Duodenal mucosa (tissue), 2 donors: Measurements from ENCODE around the gene NOPCHAP1.

Experiments used
- H3K27ac ChIP-seq: one replicate; pipeline ENCODE4 v1.7.0; 2013; ENCODE audit warnings: low read depth, low read length
- H3K27me3 ChIP-seq, 2 donors: one replicate each; pipeline ENCODE4 v1.7.0; 2013; ENCODE audit warnings: low read length in 2 of 2, control low read depth in 1 of 2; ENCODE audit not compliant: insufficient read depth in 2 of 2, control insufficient read depth in 1 of 2
- H3K36me3 ChIP-seq, 2 donors: one replicate each; pipeline ENCODE4 v1.7.0; 2013; ENCODE audit warnings: low read length in 2 of 2, control low read depth in 1 of 2; ENCODE audit not compliant: insufficient read depth in 2 of 2, control insufficient read depth in 1 of 2
- H3K4me1 ChIP-seq, 2 donors: one replicate each; pipeline ENCODE4 v1.7.0; 2013; ENCODE audit warnings: low read length in 2 of 2, control low read depth in 1 of 2; ENCODE audit not compliant: insufficient read depth in 2 of 2, control insufficient read depth in 1 of 2
- H3K4me3 ChIP-seq, 2 donors: one replicate each; pipeline ENCODE4 v1.7.0; 2013; ENCODE audit warnings: low read length in 2 of 2, low read depth in 1 of 2
- H3K9ac ChIP-seq, 2 donors: one replicate each; pipeline ENCODE4 v1.7.0; 2013; ENCODE audit warnings: low read length in 2 of 2, low read depth in 1 of 2
- H3K9me3 ChIP-seq, 2 donors: one replicate each; pipeline ENCODE4 v1.7.0; 2013; ENCODE audit warnings: low read length in 2 of 2, control low read depth in 1 of 2; ENCODE audit not compliant: control insufficient read depth in 1 of 2

NOPCHAP1 gene

DNA sequence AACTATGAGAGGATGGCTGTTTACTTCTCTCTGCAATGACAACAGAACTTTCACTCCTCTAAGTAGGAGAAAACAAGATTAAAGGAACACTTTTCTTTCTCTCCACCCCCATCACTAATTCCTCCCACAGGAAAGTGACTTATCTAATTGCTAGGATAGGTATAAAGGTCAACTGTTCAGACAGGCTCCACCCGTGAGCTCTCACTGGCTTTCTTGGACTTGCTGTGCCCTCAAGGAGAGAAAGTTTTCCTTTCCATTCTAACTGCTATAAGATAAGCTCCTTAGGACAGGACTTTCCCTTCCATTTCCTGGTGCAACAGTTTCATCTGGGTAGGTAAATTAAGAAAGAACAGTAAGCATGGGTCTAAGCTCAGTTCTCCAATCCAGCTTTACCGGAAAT is 32.8 kb upstream of the NOPCHAP1 start:
- H3K36me3 ChIP-seq = no peaks in the 10 kb centered on the region
- H3K27ac ChIP-seq = no peak overlapping the region
- H3K4me1 ChIP-seq = peaks cover 21 to 41% of the 10 kb centered on the region in 2 donors
- no peaks in the 10 kb centered on the region for H3K9me3 ChIP-seq
- H3K9ac ChIP-seq = peak overlapping the region in 1 of 2 donors; percentile 51
- H3K4me3 ChIP-seq = peak overlapping the region in 1 of 2 donors; percentile 49
- no peaks in the 10 kb centered on the region for H3K27me3 ChIP-seq

GRCh38 chr12:104955703-104956102 is 30.4 kb upstream of the NOPCHAP1 start:
- Histone ChIP-seq H3K9me3 (no peaks in the 10 kb centered on the region), H3K4me3 (no peak overlapping the region), H3K4me1 (peaks cover 36 to 49% of the 10 kb centered on the region in 2 donors), H3K9ac (no peak overlapping the region), H3K27me3 (no peaks in the 10 kb centered on the region), H3K36me3 (no peaks in the 10 kb centered on the region), H3K27ac (no peak overlapping the region)

- peaks cover 29 to 37% of the 10 kb centered on the region in 2 donors for H3K4me1 ChIP-seq
- no peaks in the 10 kb centered on the region for H3K36me3 ChIP-seq
- peak overlapping the region; percentile 78 to 92 for H3K4me3 ChIP-seq
- H3K27me3 ChIP-seq = no peaks in the 10 kb centered on the region
- peak overlapping the region; percentile 37 for H3K27ac ChIP-seq
- peak overlapping the region; percentile 70 to 71 for H3K9ac ChIP-seq
- no peaks in the 10 kb centered on the region for H3K9me3 ChIP-seq
Observed at GRCh38 chr12:104956870-104957718, 29.0 kb upstream of the NOPCHAP1 start.

- H3K4me3 ChIP-seq = peak overlapping the region; percentile 78 to 92
- peak overlapping the region; percentile 37 for H3K27ac ChIP-seq
- H3K9me3 ChIP-seq = no peaks in the 10 kb centered on the region
- H3K4me1 ChIP-seq = peaks cover 24 to 31% of the 10 kb centered on the region in 2 donors
- no peaks in the 10 kb centered on the region for H3K36me3 ChIP-seq
- H3K27me3 ChIP-seq = no peaks in the 10 kb centered on the region
- H3K9ac ChIP-seq = peak overlapping the region; percentile 71 to 86
Observed at GRCh38 chr12:104957719-104958000, 28.5 kb upstream of the NOPCHAP1 start.

GRCh38 chr12:104958001-104958804 is 27.9 kb upstream of the NOPCHAP1 start, which contains the start of gene SLC41A2:
Gene SLC41A2, minus strand, starts transcription at chr12:104958290. Its CDS starts 29,763 bp downstream, at chr12:104928527.
- H3K27me3 ChIP-seq = no peaks in the 10 kb centered on the region
- H3K36me3 ChIP-seq = no peaks in the 10 kb centered on the region
- H3K4me3 ChIP-seq = peak within 1 kb of the TSS; percentile 78 to 92
- peaks cover 23 to 28% of the 10 kb centered on the region in 2 donors for H3K4me1 ChIP-seq
- no peaks in the 10 kb centered on the region for H3K9me3 ChIP-seq
- peak within 1 kb of the TSS; percentile 82 for H3K27ac ChIP-seq
- peak within 1 kb of the TSS; percentile 71 to 89 for H3K9ac ChIP-seq

DNA sequence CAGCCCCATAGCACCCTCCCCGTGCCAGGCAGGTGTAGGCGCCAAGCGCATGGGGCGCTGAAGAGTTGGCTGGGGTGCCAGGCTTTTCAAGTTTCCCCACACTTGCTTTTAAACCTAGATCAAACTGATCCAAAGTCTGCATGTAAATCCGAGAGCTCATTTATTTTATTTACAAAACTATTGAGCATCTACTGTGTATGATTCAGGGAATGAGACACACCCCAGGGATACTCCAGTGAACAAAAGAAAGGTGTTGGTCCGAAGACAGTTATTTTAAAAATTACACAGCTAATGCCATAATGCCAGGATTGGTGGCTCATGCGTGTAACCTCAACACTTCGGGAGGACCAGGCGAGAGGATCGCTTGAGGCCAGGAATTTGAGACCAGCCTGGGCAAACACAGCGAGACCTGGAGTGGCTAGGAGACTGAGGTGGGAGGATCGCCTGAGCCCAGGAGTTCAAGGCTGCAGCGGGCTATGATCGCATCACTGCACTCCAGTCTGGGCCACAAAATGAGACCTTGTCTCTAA is 27.2 kb upstream of the NOPCHAP1 start:
- H3K9me3 ChIP-seq = no peaks in the 10 kb centered on the region
- H3K36me3 ChIP-seq = no peaks in the 10 kb centered on the region
- H3K4me3 ChIP-seq = peak overlapping the region; percentile 61 to 92
- H3K27ac ChIP-seq = peak overlapping the region; percentile 82
- H3K4me1 ChIP-seq = peaks cover 19 to 26% of the 10 kb centered on the region in 2 donors
- H3K9ac ChIP-seq = peak overlapping the region; percentile 62 to 89
- H3K27me3 ChIP-seq = no peaks in the 10 kb centered on the region

- Histone ChIP-seq H3K36me3 (no peaks in the 10 kb centered on the region), H3K9me3 (no peaks in the 10 kb centered on the region), H3K4me3 (peak overlapping the region; percentile 61 to 92), H3K27me3 (peaks cover 0 to 4% of the 10 kb centered on the region in 2 donors), H3K27ac (peak overlapping the region; percentile 2), H3K9ac (no peak overlapping the region), H3K4me1 (peaks cover 18 to 20% of the 10 kb centered on the region in 2 donors)
Observed at GRCh38 chr12:104959335-104959841, 26.7 kb upstream of the NOPCHAP1 start.

GRCh38 chr12:104960464-104960863 is 25.7 kb upstream of the NOPCHAP1 start:
- peaks cover 0 to 1% of the 10 kb centered on the region in 2 donors for H3K9me3 ChIP-seq

GRCh38 chr12:104963757-104964156 is 22.4 kb upstream of the NOPCHAP1 start:
- peaks cover 13 to 15% of the 10 kb centered on the region in 2 donors for H3K4me1 ChIP-seq
- H3K9me3 ChIP-seq = peaks cover 0 to 2% of the 10 kb centered on the region in 2 donors
- no peak overlapping the region for H3K4me3 ChIP-seq
- H3K27me3 ChIP-seq = peaks cover 0 to 4% of the 10 kb centered on the region in 2 donors
- no peak overlapping the region for H3K27ac ChIP-seq
- H3K36me3 ChIP-seq = no peaks in the 10 kb centered on the region
- no peak overlapping the region for H3K9ac ChIP-seq

More at GRCh38 chr12:104960464-104960863, 25.7 kb upstream of the NOPCHAP1 start:
- H3K9ac ChIP-seq = no peak overlapping the region
- H3K27me3 ChIP-seq = peaks cover 0 to 4% of the 10 kb centered on the region in 2 donors
- H3K36me3 ChIP-seq = no peaks in the 10 kb centered on the region
- peaks cover 16 to 17% of the 10 kb centered on the region in 2 donors for H3K4me1 ChIP-seq
- H3K27ac ChIP-seq = no peak overlapping the region
- H3K4me3 ChIP-seq = no peak overlapping the region
